Measurements from ENCODE around the gene ZYG11A. TPM values are rescaled to one million over a fixed set of nuclear protein-coding genes. Genes with fewer than 3 reads are reported as not detected.
"Not testable (repeated sequence)": the region's sequence is repeated elsewhere in the genome, so short reads cannot be mapped to it uniquely, and the experiment has no call there.

Gene ZYG11A
- total RNA-seq, result under 1 TPM; 0.07 to 0.27 TPM

DNA sequence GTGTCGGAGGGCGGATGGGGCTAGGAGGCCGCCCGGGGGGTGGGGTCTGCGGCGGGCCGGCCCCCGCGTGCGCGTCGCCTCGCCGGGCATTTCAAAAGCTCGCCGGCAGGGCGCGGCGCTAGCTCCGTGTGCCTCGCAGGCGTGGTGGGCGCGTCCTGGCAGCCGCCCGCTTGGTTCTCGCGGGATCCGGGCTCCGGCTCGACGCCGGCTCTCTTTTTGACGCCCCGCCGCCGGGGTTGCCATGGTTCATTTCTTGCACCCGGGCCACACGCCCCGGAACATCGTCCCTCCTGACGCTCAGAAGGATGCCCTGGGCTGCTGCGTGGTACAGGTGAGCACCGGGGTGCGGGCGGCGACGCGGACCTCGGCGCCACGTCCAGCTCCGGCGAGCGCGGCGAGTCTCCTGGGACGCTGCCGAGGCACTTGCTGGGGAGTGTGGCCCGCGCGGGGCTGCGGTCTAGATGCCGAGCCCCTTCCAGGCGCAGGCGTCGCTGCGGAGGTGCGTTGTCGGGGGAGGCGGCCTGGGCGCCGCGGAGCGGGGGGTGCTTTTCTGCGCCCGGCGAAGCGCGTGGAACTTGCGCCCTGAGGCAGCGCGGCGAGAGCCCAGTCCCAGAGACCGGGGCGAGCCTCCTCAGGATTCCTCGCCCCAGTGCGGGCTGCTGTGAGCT, at the start of gene ZYG11A:
TSS of gene ZYG11A (plus strand) at position 118 of the 668 bp plus-strand sequence. CDS start at position 242, 124 bp downstream.
- Mint-ChIP-seq H3K27ac (no peak within 1 kb of the TSS), H3K9me3 (no peaks in the 10 kb centered on the region), H3K36me3 (peaks cover 4 to 8% of the 10 kb centered on the region in 2 donors)
- ATAC-seq (peak; percentile 96 to 99), DNase-seq (ENCODE audit: low spot score in 2 of 2) (peak in 1 of 2 donors; percentile 82)

DNA sequence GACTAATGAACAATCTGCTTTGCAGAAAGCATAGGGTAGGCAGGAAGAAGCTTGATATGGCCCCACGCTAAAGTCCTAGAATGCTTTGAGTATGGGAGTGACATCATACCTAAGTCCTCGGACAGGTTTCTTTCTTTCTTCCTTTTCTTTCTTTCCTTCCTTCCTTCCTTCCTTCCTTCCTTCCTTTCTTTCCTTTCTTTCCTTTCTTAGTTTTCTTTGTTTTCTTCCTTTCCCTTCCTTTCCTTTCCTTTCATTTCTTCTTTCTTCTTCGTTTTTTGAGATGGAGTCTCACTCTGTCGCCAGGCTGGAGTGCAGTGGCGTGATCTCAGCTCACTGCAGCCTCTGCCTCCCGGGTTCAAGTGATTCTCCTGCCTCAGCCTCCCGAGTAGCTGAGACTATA, 48.8 kb upstream of the ZYG11A start:
- not testable (repeated sequence) for H3K9me3 Mint-ChIP-seq, H3K36me3 Mint-ChIP-seq

DNA sequence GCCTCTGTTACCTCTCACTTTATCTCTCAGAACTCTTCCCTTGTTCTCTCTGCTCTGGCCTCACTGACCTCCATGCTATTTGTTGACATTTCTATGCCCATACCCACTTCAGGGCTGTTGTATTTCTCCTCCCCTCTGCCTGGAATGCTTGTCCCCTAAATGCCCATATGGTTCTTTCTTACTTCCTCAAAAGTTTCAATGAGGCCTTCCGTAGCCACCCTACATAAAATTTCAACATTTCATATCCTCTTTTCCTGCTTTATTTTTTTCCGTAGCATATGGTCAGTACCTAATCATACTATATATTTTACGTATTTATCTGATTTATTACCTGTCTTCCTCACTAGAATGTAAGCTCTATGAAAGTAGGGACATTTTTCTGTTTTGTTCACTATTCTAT, 47.1 kb upstream of the ZYG11A start:
- H3K27ac Mint-ChIP-seq, result no peak overlapping the region
- no peaks in the 10 kb centered on the region for H3K9me3 Mint-ChIP-seq
- DNase-seq (ENCODE audit: low spot score in 2 of 2) (no peak), ATAC-seq (no peak)
- H3K36me3 Mint-ChIP-seq, result no peaks in the 10 kb centered on the region

More for the DNA sequence above, 48.8 kb upstream of the ZYG11A start:
- H3K27ac Mint-ChIP-seq; DNase-seq (ENCODE audit: low spot score in 2 of 2); ATAC-seq: not testable (repeated sequence)

- no peaks in the 10 kb centered on the region for H3K9me3 Mint-ChIP-seq
- no peaks in the 10 kb centered on the region for H3K36me3 Mint-ChIP-seq
- no peak for ATAC-seq
- H3K27ac Mint-ChIP-seq, result no peak overlapping the region
- DNase-seq (ENCODE audit: low spot score in 2 of 2), result no peak
These were observed 44.2 kb upstream of the ZYG11A start for GRCh38 chr1:52798331-52798730.

DNA sequence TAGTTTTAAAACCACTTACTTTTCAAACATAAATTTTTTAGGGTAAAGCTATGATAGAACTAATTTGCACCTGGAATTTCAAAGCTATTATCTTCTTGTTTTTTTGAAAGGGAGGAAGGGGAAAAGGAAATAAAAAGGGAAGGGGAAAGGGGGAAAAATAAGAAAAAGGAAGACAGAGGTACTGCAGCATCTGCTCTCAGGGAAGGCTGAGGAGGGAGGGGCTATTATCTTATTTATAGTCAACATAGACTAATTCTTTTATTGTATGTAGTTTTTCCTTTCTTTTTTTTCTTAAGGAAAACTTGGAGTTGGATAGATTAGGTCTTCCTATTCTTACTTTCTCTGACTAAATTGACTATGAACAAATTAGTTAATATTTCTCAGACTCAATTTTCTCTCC, 41.5 kb upstream of the ZYG11A start:
- Mint-ChIP-seq H3K27ac (no peak overlapping the region), H3K9me3 (no peaks in the 10 kb centered on the region), H3K36me3 (no peaks in the 10 kb centered on the region)
- ATAC-seq (no peak), DNase-seq (ENCODE audit: low spot score in 2 of 2) (no peak)

GRCh38 chr1:52804083-52804482, 38.5 kb upstream of the ZYG11A start:
- not testable (repeated sequence) for ATAC-seq; DNase-seq (ENCODE audit: low spot score in 2 of 2); H3K36me3 Mint-ChIP-seq; H3K9me3 Mint-ChIP-seq
- H3K27ac Mint-ChIP-seq, result peak overlapping the region in 1 of 2 donors; percentile 44

GRCh38 chr1:52814465-52814864, 28.1 kb upstream of the ZYG11A start:
- no peaks in the 10 kb centered on the region for H3K9me3 Mint-ChIP-seq
- DNase-seq (ENCODE audit: low spot score in 2 of 2) (no peak), ATAC-seq (no peak)
- no peaks in the 10 kb centered on the region for H3K36me3 Mint-ChIP-seq
- no peak overlapping the region for H3K27ac Mint-ChIP-seq

- not testable (repeated sequence) for DNase-seq (ENCODE audit: low spot score in 2 of 2); ATAC-seq; H3K36me3 Mint-ChIP-seq; H3K27ac Mint-ChIP-seq; H3K9me3 Mint-ChIP-seq
These were observed 21.7 kb upstream of the ZYG11A start for GRCh38 chr1:52820830-52821229.

- ATAC-seq (no peak), DNase-seq (ENCODE audit: low spot score in 2 of 2) (no peak)
- Mint-ChIP-seq H3K9me3 (no peaks in the 10 kb centered on the region), H3K27ac (no peak overlapping the region), H3K36me3 (no peaks in the 10 kb centered on the region)
These were observed 16.7 kb upstream of the ZYG11A start for GRCh38 chr1:52825868-52826267.

GRCh38 chr1:52834798-52835197, 7.8 kb upstream of the ZYG11A start:
- H3K36me3 Mint-ChIP-seq, result no peaks in the 10 kb centered on the region
- ATAC-seq, result no peak
- H3K27ac Mint-ChIP-seq, result no peak overlapping the region
- no peaks in the 10 kb centered on the region for H3K9me3 Mint-ChIP-seq
- no peak for DNase-seq (ENCODE audit: low spot score in 2 of 2)

DNA sequence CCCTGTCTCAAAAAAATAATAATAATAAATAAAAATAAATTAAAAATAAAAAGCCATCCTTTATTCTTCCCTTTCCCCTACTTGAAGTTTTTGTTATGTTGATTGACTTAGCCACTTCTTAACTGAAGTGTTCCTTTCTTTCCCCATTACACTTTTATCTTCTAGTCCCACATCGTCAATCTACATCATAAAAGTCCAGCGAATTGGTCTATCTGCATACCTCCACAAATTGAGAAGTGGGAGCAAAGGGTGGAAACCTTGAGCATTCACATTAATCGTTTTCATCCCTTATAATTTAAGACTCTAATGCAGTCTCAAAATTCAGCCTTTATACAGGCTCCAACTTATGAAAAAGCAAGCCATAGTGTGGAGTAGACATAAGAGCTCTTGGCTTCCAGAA, 6.5 kb upstream of the ZYG11A start:
- Mint-ChIP-seq H3K27ac (no peak overlapping the region), H3K9me3 (no peaks in the 10 kb centered on the region), H3K36me3 (no peaks in the 10 kb centered on the region)
- DNase-seq (ENCODE audit: low spot score in 2 of 2), result no peak
- ATAC-seq, result no peak

DNA sequence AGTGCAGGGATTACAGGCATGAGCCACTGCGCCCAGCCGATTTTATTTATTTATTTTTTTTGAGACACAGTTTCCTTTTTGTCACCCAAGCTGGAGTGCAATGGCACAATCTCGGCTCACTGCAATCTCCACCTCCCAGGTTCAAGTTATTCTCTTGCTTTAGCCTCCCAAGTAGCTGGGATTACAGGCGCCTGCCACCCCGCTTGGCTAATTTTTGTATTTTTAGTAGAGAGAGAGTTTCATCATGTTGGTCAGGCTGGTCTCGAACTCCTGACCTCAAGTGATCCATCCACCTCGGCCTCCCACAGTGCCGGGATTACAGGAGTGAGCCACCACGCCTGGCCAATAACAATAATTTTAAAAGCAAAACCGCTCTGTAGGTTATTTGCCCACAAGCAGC, 3.4 kb upstream of the ZYG11A start:
- not testable (repeated sequence) for H3K27ac Mint-ChIP-seq; H3K36me3 Mint-ChIP-seq; H3K9me3 Mint-ChIP-seq; DNase-seq (ENCODE audit: low spot score in 2 of 2); ATAC-seq

- H3K36me3 Mint-ChIP-seq; H3K9me3 Mint-ChIP-seq; ATAC-seq; DNase-seq (ENCODE audit: low spot score in 2 of 2); H3K27ac Mint-ChIP-seq: not testable (repeated sequence)
These were observed 2.6 kb downstream of the ZYG11A start for GRCh38 chr1:52845119-52845518.

DNA sequence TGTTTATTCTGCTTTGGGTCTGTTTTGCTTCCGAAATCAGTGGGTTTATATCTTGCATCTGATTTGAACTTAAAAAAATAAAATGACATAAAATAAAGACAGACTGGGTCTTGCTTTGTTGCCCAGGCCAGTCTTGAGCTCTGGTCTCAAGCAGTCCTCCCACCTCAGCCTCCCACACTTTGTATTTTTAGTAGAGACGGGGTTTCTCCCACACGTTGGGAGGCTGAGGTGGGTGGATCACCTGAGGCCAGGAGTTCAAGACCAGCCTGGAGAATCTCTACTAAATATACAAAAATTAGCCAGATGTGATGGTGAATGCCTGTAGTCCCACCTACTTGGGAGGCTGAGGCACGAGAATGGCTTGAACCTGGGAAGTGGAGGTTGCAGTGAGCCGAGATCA, 5.9 kb downstream of the ZYG11A start:
- Mint-ChIP-seq H3K27ac (no peak overlapping the region), H3K9me3 (no peaks in the 10 kb centered on the region), H3K36me3 (peaks cover 4 to 8% of the 10 kb centered on the region in 2 donors)
- DNase-seq (ENCODE audit: low spot score in 2 of 2), result no peak
- no peak for ATAC-seq

DNA sequence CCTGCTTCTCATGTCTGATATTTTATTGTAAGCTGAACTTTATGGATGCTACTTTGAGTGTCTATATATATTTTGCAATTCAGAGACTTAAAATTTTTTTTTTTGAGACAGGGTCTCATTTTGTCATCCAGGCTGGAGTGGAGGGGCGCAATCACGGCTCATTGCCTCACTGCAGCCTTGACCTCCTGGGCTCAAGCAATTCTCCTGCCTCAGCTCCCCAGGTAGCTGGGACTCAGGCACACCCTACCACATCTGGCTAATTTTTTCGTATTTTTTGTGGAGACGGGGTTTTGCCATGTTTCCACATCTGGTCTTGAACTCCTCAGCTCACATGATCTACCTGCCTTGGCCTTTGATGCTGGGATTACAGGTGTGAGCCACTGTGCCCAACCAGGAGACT, 8.4 kb downstream of the ZYG11A start:
- Mint-ChIP-seq H3K36me3 (no peaks in the 10 kb centered on the region), H3K27ac (no peak overlapping the region), H3K9me3 (no peaks in the 10 kb centered on the region)
- no peak for ATAC-seq
- no peak for DNase-seq (ENCODE audit: low spot score in 2 of 2)

DNA sequence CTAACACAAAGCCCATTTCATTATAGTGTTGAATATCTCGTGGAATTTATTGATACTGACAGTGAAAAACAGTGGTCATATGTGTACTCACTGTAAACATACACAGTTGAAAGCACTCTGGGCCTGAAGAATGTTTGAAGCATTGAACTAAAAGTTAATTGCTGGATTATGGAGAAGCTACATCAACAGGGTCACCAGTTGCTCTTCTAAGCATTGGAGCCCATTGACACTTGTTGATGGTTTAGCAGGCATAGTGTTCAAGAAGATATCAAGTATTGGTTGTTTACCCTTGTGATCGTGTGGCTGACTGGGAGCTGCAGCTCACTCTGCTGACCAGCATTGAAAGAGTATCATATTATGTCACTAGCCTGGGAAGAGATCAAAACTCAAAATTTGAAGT, 10.3 kb downstream of the ZYG11A start:
- Mint-ChIP-seq H3K36me3 (no peaks in the 10 kb centered on the region), H3K27ac (no peak overlapping the region), H3K9me3 (no peaks in the 10 kb centered on the region)
- no peak for ATAC-seq
- no peak for DNase-seq (ENCODE audit: low spot score in 2 of 2)

- H3K27ac Mint-ChIP-seq, result no peak overlapping the region
- H3K9me3 Mint-ChIP-seq, result no peaks in the 10 kb centered on the region
- ATAC-seq (no peak), DNase-seq (ENCODE audit: low spot score in 2 of 2) (no peak)
- no peaks in the 10 kb centered on the region for H3K36me3 Mint-ChIP-seq
These were observed 13.0 kb downstream of the ZYG11A start for GRCh38 chr1:52855584-52855983.

GRCh38 chr1:52856026-52856425, 13.5 kb downstream of the ZYG11A start:
- Mint-ChIP-seq H3K9me3 (no peaks in the 10 kb centered on the region), H3K27ac (no peak overlapping the region), H3K36me3 (no peaks in the 10 kb centered on the region)
- ATAC-seq (no peak), DNase-seq (ENCODE audit: low spot score in 2 of 2) (no peak)

Data from activated naive CD4-positive, alpha-beta T cell treated with anti-CD3 and anti-CD28 coated beads, Interleukin-2, amount 50 U/mL, for 72 hours (primary cell).